Endothelial cell (in vitro differentiated cells): ENCODE data around the gene DFFB. TPM values are rescaled to one million over a fixed set of nuclear protein-coding genes. Genes with fewer than 3 reads are reported as not detected.

Experiments used
- DNase-seq: peaks from one replicate; pipeline ENCODE4 v3.0.0; 2021; ENCODE audit warnings: low spot score
- H3K27ac Mint-ChIP-seq: one replicate; pipeline ENCODE4 v1.8.0; 2021; ENCODE audit warnings: mixed read lengths, inconsistent platforms; ENCODE audit not compliant: unreplicated experiment
- H3K27me3 Mint-ChIP-seq: one replicate; pipeline ENCODE4 v1.8.0; 2021; ENCODE audit warnings: mild to moderate bottlenecking, moderate library complexity, mixed read lengths, inconsistent platforms; ENCODE audit not compliant: unreplicated experiment
- H3K36me3 Mint-ChIP-seq: one replicate; pipeline ENCODE4 v1.8.0; 2021; ENCODE audit warnings: mild to moderate bottlenecking, low read depth, mixed read lengths, inconsistent platforms; ENCODE audit not compliant: unreplicated experiment
- H3K4me1 Mint-ChIP-seq: one replicate; pipeline ENCODE4 v1.8.0; 2021; ENCODE audit warnings: mild to moderate bottlenecking, mixed read lengths, inconsistent platforms; ENCODE audit not compliant: unreplicated experiment
- H3K4me3 Mint-ChIP-seq: one replicate; pipeline ENCODE4 v1.8.0; 2021; ENCODE audit warnings: mild to moderate bottlenecking, mixed read lengths, inconsistent platforms; ENCODE audit not compliant: unreplicated experiment
- H3K9me3 Mint-ChIP-seq: one replicate; pipeline ENCODE4 v1.8.0; 2021; ENCODE audit warnings: mixed read lengths, inconsistent platforms; ENCODE audit not compliant: unreplicated experiment
- total RNA-seq: library from RNA; stranded (reverse); fragmentation: NEBNext Ultra II Directional; extraction: Animal tissue kit (Norgen Biotek cat#: 25700); gene quantifications from one replicate; pipeline ENCODE4 v1.2.1, GENCODE V29; 2021; ENCODE audit not compliant: unreplicated experiment
- TF ChIP-seq, protein P1 (sequence below): fragments of 200-600 bp; sonication (generic); IDR thresholded peaks from one replicate; pipeline ENCODE4 v1.5.0; 2021; ENCODE audit warnings: antibody characterized with exemption; ENCODE audit not compliant: unreplicated experiment

The DFFB gene
- total RNA-seq, 1 donor from 2014 or later: 6.8 TPM

DNA sequence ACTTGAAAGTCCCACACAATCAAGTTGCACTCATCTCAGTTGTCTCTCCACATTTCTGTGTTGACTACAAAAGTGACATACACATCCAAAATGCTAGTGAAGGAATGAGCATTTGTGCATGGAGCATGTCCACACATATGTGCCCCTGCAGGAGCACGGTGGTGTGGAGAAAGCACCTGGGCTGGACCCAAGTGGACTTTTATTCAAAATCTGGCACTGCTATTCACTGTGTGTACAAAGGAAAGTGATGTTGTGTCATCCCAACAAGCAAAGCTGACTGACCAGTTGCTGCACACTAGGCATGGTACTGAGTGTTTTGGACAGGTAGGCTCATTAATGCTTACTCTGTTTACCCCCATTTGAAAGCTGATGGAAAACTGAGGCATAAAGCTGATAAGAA, 19.6 kb upstream of the DFFB start:
- no peak for DNase-seq
- Mint-ChIP-seq H3K27ac (no peak overlapping the region), H3K36me3 (peaks cover 54% of the 10 kb centered on the region), H3K9me3 (no peaks in the 10 kb centered on the region), H3K4me1 (no peaks in the 10 kb centered on the region), H3K27me3 (peaks cover 5% of the 10 kb centered on the region), H3K4me3 (no peak overlapping the region)
- TF ChIP-seq, protein P1, sequence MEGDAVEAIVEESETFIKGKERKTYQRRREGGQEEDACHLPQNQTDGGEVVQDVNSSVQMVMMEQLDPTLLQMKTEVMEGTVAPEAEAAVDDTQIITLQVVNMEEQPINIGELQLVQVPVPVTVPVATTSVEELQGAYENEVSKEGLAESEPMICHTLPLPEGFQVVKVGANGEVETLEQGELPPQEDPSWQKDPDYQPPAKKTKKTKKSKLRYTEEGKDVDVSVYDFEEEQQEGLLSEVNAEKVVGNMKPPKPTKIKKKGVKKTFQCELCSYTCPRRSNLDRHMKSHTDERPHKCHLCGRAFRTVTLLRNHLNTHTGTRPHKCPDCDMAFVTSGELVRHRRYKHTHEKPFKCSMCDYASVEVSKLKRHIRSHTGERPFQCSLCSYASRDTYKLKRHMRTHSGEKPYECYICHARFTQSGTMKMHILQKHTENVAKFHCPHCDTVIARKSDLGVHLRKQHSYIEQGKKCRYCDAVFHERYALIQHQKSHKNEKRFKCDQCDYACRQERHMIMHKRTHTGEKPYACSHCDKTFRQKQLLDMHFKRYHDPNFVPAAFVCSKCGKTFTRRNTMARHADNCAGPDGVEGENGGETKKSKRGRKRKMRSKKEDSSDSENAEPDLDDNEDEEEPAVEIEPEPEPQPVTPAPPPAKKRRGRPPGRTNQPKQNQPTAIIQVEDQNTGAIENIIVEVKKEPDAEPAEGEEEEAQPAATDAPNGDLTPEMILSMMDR: no peak

DNA sequence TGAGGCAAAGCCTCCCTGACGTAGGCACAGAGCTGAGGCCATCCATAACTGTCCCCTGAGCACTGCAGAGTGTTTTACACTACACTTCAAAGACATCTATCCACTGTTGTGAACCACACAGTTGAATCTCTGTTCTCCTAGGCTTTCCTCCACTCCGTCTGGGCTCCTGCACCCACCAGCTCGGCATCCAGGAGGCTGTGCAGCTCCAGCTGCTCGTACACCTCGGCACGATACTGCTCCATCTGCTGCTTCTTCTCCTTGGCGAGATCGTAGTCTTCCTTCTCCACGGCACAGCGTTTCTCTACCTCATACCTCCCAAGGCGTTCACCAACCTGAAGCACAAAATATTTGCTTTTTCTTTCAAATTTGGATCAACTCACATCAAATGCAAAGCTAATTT, 18.5 kb upstream of the DFFB start:
- TF ChIP-seq, protein P1: no peak
- Mint-ChIP-seq H3K4me1 (no peaks in the 10 kb centered on the region), H3K4me3 (peak overlapping the region; percentile 73), H3K27ac (no peak overlapping the region), H3K27me3 (peaks cover 5% of the 10 kb centered on the region), H3K36me3 (peaks cover 53% of the 10 kb centered on the region), H3K9me3 (no peaks in the 10 kb centered on the region)
- no peak for DNase-seq

GRCh38 chr1:3841491-3841890, 15.8 kb upstream of the DFFB start:
- no peak overlapping the region for H3K27ac Mint-ChIP-seq

DNA sequence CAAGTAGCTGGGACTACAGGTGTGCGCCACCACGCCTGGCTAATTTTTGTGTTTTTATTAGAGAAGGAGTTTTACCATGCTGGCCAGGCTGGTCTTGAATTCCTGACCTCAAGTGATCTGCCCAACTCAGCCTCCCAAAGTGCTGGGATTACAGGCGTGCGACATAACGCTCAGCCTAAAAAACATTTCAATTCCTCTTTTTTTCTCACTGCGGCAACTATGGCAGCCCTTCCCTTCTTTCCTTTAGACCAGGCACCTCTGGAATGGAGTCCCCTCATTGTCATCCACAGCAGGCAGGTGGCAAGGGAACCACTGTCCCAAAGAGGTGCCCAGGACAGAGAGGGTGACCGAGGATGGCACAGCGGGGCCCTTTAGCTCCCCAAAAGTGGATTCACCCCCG, 14.4 kb upstream of the DFFB start:
- TF ChIP-seq, protein P1: no peak
- H3K4me1 Mint-ChIP-seq: no peaks in the 10 kb centered on the region
- H3K27me3 Mint-ChIP-seq: peaks cover 2% of the 10 kb centered on the region
- peaks cover 37% of the 10 kb centered on the region for H3K36me3 Mint-ChIP-seq
- H3K27ac Mint-ChIP-seq: no peak overlapping the region
- H3K4me3 Mint-ChIP-seq: no peak overlapping the region
- DNase-seq: no peak
- no peaks in the 10 kb centered on the region for H3K9me3 Mint-ChIP-seq

More at GRCh38 chr1:3841491-3841890, 15.8 kb upstream of the DFFB start:
- H3K4me1 Mint-ChIP-seq: no peaks in the 10 kb centered on the region
- H3K36me3 Mint-ChIP-seq: peaks cover 52% of the 10 kb centered on the region
- TF ChIP-seq, protein P1: no peak
- peaks cover 5% of the 10 kb centered on the region for H3K27me3 Mint-ChIP-seq
- no peak overlapping the region for H3K4me3 Mint-ChIP-seq
- no peaks in the 10 kb centered on the region for H3K9me3 Mint-ChIP-seq
- DNase-seq: no peak

GRCh38 chr1:3846541-3846940, 10.7 kb upstream of the DFFB start:
- H3K27ac Mint-ChIP-seq: no peak overlapping the region
- no peaks in the 10 kb centered on the region for H3K4me1 Mint-ChIP-seq
- no peak overlapping the region for H3K4me3 Mint-ChIP-seq
- peaks cover 9% of the 10 kb centered on the region for H3K36me3 Mint-ChIP-seq
- H3K9me3 Mint-ChIP-seq: no peaks in the 10 kb centered on the region
- DNase-seq: no peak
- no peaks in the 10 kb centered on the region for H3K27me3 Mint-ChIP-seq
- TF ChIP-seq, protein P1: no peak
